Left lung (tissue), 10 donors: ENCODE data around the gene ZMYND15. TPM values are rescaled to one million over a fixed set of nuclear protein-coding genes. Genes with fewer than 3 reads are reported as not detected.

Source experiments
- ATAC-seq: fragments of 200-7000 bp; cut with Tn5 transposase; one replicate; pipeline ENCODE4 v1.9.1; 2020; ENCODE audit warnings: moderate library complexity
- DNase-seq, 4 donors: peaks; one replicate each; pipeline ENCODE4 v3.0.0-alpha.2; 2013 to 2020
- H3K27ac ChIP-seq, 2 donors: fragments of 200-600 bp; sonication (generic) in 1 of 2; one replicate each; pipeline versions ENCODE4 v1.5.0 to v1.8.0; 2020 to 2021
- H3K27me3 ChIP-seq, 2 donors: fragments of 200-600 bp; sonication (generic) in 1 of 2; one replicate each; pipeline versions ENCODE4 v1.5.0 to v1.8.0; 2020 to 2021
- H3K36me3 ChIP-seq, 2 donors: fragments of 200-600 bp; sonication (generic) in 1 of 2; one replicate each; pipeline versions ENCODE4 v1.5.0 to v1.8.0; 2020 to 2021
- H3K4me1 ChIP-seq, 2 donors: fragments of 200-600 bp; one replicate each; pipeline ENCODE4 v1.8.0; 2021
- H3K4me3 ChIP-seq, 2 donors: fragments of 200-600 bp; sonication (generic) in 1 of 2; one replicate each; pipeline versions ENCODE4 v1.5.0 to v1.8.0; 2020 to 2021; ENCODE audit warnings: mild to moderate bottlenecking in 1 of 2
- H3K9me3 ChIP-seq, 2 donors: fragments of 200-600 bp; sonication (generic) in 1 of 2; one replicate each; pipeline versions ENCODE4 v1.5.0 to v1.8.0; 2020 to 2021
- intact Hi-C, 2 donors: fragments of 100-400 bp; cut with DNase I; formaldehyde crosslinking; loops; one replicate each; pipeline versions ENCODE4 v1.11.2 to v1.14.2; 2022
- polyA plus RNA-seq, 6 donors: library from polyadenylated mRNA; unstranded; fragments of 120-200 nt; gene quantifications; one replicate each; pipeline ENCODE4 v1.2.1, GENCODE V29; 2013; ENCODE audit not compliant: insufficient read length in 6 of 6
- total RNA-seq, 2 donors: library from RNA; stranded (reverse); fragmentation: NEBNext Ultra II Directional; extraction: Animal tissue kit (Norgen Biotek cat#: 25700); gene quantifications; one replicate each; pipeline ENCODE4 v1.2.1, GENCODE V29; 2021
- TF ChIP-seq, protein P1 (sequence below), 2 donors: fragments of 200-600 bp; sonication (generic) in 1 of 2; IDR thresholded peaks; one replicate each; pipeline versions ENCODE4 v1.5.0 to v1.8.0; 2021; ENCODE audit warnings: antibody characterized with exemption in 2 of 2
- donor health status: DM: no; HTN: yes; CAD: no.
- donor health status: DM: no; HTN: no; CAD: no.

The ZMYND15 gene
- total and polyA plus RNA-seq, 8 donors: 0.34 to 5.2 (median 0.59) TPM

DNA sequence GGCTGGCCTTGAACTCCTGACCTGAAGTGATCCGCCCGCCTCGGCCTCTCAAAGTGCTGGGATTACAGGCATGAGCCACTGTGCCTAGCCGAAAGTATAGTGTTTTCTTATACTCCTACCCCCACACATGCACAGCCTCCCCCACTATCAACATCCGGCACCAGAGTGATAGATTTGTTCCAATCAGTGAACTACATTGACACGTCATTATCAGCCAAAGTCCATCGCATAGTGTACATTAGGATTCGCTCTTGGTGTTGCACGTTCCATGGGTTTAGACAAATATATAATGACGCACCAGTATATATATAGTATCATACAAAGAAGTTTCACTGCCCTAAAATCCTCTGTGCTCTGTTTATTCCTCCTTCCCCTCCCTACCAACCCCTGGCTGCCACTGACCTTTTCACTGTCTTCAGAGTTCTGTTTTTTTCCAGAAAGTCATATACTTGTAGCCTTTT, 20.2 kb downstream of the ZMYND15 start:
- no peak overlapping the region for H3K27ac ChIP-seq
- intact Hi-C loops: no loop called here

DNA sequence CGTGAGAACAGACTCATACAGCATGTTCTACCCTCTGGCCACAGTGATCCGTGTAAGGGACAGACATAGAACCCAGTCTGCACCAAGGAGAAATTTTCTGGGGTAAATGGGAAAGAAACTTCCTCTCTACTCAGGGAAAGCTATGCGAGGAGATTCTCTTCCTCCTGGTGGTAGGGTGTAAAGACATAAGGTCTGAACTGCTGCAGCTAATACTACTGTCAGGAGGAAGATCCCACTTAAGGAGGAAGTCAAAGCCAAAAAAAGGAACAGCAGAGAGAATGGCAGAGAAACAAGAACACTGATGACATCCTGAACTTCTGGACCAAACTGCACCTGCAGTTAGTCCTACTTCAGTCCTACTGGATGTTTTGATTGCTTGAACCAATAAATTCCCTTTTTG, 25.0 kb downstream of the ZMYND15 start:
- Histone ChIP-seq H3K9me3 (no peaks in the 10 kb centered on the region), H3K27me3 (no peaks in the 10 kb centered on the region), H3K4me1 (peaks cover 0 to 52% of the 10 kb centered on the region in 2 donors), H3K27ac (peak overlapping the region in 1 of 2 donors; percentile 89), H3K4me3 (no peak overlapping the region), H3K36me3 (no peaks in the 10 kb centered on the region)
- DNase-seq: no peak
- TF ChIP-seq, protein P1, sequence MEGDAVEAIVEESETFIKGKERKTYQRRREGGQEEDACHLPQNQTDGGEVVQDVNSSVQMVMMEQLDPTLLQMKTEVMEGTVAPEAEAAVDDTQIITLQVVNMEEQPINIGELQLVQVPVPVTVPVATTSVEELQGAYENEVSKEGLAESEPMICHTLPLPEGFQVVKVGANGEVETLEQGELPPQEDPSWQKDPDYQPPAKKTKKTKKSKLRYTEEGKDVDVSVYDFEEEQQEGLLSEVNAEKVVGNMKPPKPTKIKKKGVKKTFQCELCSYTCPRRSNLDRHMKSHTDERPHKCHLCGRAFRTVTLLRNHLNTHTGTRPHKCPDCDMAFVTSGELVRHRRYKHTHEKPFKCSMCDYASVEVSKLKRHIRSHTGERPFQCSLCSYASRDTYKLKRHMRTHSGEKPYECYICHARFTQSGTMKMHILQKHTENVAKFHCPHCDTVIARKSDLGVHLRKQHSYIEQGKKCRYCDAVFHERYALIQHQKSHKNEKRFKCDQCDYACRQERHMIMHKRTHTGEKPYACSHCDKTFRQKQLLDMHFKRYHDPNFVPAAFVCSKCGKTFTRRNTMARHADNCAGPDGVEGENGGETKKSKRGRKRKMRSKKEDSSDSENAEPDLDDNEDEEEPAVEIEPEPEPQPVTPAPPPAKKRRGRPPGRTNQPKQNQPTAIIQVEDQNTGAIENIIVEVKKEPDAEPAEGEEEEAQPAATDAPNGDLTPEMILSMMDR (IDR thresholded peaks at IDR 0.05): no peak
- intact Hi-C loops: no loop called here
- peak; percentile 68 for ATAC-seq

More for the DNA sequence above, 20.2 kb downstream of the ZMYND15 start:
- Histone ChIP-seq H3K9me3 (no peaks in the 10 kb centered on the region), H3K36me3 (no peaks in the 10 kb centered on the region), H3K27me3 (peaks cover 0 to 10% of the 10 kb centered on the region in 2 donors), H3K4me1 (peaks cover 0 to 12% of the 10 kb centered on the region in 2 donors), H3K4me3 (no peak overlapping the region)
- no peak for DNase-seq
- ATAC-seq: peak; percentile 66
- TF ChIP-seq, protein P1 (IDR thresholded peaks at IDR 0.05): no peak

DNA sequence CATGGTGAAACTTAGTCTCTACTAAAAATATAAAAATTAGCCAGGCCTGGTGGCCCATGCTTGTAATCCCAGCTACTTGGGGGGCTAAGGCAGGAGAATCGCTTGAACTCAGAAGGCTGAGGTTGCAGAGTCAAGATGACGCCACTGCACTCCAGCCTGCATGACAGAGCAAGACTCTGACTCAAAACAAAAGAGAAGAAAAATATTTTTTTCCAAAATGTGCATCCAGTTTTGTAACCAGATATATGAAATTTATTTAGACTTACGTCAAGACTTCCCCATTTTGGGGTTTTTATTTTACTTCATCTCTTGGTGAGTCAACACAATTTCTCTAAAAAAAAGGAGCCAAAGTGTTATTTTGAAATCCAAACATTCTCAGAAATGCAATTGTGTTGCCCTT, 26.6 kb downstream of the ZMYND15 start:
- TF ChIP-seq, protein P1 (IDR thresholded peaks at IDR 0.05): no peak
- Histone ChIP-seq H3K4me3 (no peak overlapping the region), H3K27ac (peak overlapping the region; percentile 59 to 89), H3K27me3 (no peaks in the 10 kb centered on the region), H3K36me3 (no peaks in the 10 kb centered on the region), H3K4me1 (peaks cover 0 to 57% of the 10 kb centered on the region in 2 donors), H3K9me3 (no peaks in the 10 kb centered on the region)
- peak in 1 of 4 donors; percentile 66 for DNase-seq
- ATAC-seq: peak; percentile 55
- intact Hi-C loops: no loop called here

DNA sequence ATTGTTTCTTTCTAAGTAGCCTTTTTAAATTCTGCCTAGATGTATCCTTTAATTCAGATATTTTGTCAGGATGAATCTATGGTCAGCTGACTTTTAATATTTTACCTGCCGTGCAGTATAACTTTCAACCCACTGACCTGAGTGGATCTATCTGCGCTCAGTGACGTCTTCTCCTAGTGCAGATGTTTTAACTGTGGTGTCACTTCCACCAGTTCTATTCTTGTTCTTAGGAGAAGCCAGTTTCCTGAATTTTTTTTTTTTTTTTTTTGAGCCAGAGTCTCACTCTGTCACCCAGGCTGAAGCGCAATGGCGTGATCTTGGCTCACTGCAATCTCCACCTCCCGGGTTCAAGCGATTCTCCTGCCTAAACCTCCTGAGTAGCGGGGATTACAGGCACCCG, 27.1 kb downstream of the ZMYND15 start:
- Histone ChIP-seq H3K4me1 (peaks cover 0 to 57% of the 10 kb centered on the region in 2 donors), H3K9me3 (no peaks in the 10 kb centered on the region), H3K27ac (peak overlapping the region; percentile 41 to 89), H3K36me3 (no peaks in the 10 kb centered on the region), H3K4me3 (no peak overlapping the region), H3K27me3 (peaks cover 0 to 4% of the 10 kb centered on the region in 2 donors)
- TF ChIP-seq, protein P1 (IDR thresholded peaks at IDR 0.05): no peak
- DNase-seq (no peak), ATAC-seq (peak; percentile 39)
- intact Hi-C loops: no loop called here

DNA sequence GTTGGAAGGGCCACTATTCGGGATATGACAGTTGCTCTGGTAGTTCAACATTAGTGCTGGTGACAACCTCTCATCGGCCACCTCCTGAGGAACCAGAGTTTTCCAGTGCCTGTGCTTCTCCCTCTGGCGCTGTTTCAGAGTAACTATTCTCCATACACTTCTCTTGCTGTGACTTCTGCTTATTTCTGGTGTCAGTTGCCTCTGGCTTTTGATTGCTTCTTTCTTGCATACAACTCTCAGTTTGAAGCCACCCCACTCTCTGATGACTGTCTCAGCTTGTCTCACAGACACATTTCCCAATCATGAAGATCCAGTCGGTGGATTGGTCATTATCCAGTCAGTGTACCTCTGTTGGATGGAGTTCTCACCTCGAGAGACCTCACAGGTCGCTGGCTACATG, 28.7 kb downstream of the ZMYND15 start:
- Histone ChIP-seq H3K27me3 (peaks cover 0 to 18% of the 10 kb centered on the region in 2 donors), H3K4me1 (peaks cover 0 to 57% of the 10 kb centered on the region in 2 donors), H3K36me3 (no peaks in the 10 kb centered on the region), H3K27ac (peak overlapping the region in 1 of 2 donors; percentile 61), H3K9me3 (no peaks in the 10 kb centered on the region), H3K4me3 (no peak overlapping the region)
- intact Hi-C loops: no loop called here
- ATAC-seq: peak; percentile 12
- no peak for DNase-seq
- TF ChIP-seq, protein P1 (IDR thresholded peaks at IDR 0.05): no peak
